Gastrocnemius medialis (tissue), 4 donors: Measurements from ENCODE around the gene MIAT. TPM values are rescaled to one million over a fixed set of nuclear protein-coding genes. Genes with fewer than 3 reads are reported as not detected.
A peak's percentile ranks its signal among the peaks of the same experiment; 100 is the strongest.

Experiments used
- ATAC-seq, 2 donors: fragments of 150-250 bp; one replicate each; pipeline ENCODE4 v1.9.1; 2016
- DNase-seq, 2 donors: peaks; one replicate each; pipeline ENCODE4 v3.0.0-alpha.2; 2019
- H3K27ac ChIP-seq, 4 donors: fragments of 200-600 bp; sonication (generic); 1 replicate in 1 of 4; 2 replicates in 3 of 4; pipeline ENCODE4 v1.5.1; 2016 to 2018; ENCODE audit warnings: mild to moderate bottlenecking in 2 of 4, moderate library complexity in 1 of 4
- H3K27me3 ChIP-seq, 3 donors: fragments of 200-600 bp; sonication (generic) in 2 of 3; 1 replicate in 1 of 3; 2 replicates in 2 of 3; pipeline versions ENCODE4 v1.5.1 to v1.6.0; 2016 to 2019; ENCODE audit warnings: mild to moderate bottlenecking in 1 of 3, moderate library complexity in 1 of 3
- H3K36me3 ChIP-seq, 2 donors: fragments of 200-600 bp; sonication (generic) in 1 of 2; one replicate each; pipeline ENCODE4 v1.5.1; 2017 to 2018
- H3K4me1 ChIP-seq, 2 donors: fragments of 200-600 bp; sonication (generic) in 1 of 2; one replicate each; pipeline ENCODE4 v1.5.1; 2016 to 2017; ENCODE audit warnings: mild to moderate bottlenecking in 2 of 2
- H3K4me3 ChIP-seq, 4 donors: fragments of 200-600 bp; sonication (generic) in 3 of 4; 1 replicate in 1 of 4; 2 replicates in 3 of 4; pipeline ENCODE4 v1.5.1; 2016 to 2019; ENCODE audit warnings: mild to moderate bottlenecking in 2 of 4
- H3K9me3 ChIP-seq, 3 donors: fragments of 200-600 bp; sonication (generic) in 2 of 3; 1 replicate in 1 of 3; 2 replicates in 2 of 3; pipeline ENCODE4 v1.5.1; 2016 to 2019
- POLR2A ChIP-seq, 2 donors: fragments of 450-650 bp; IDR thresholded peaks; one replicate each; pipeline ENCODE4 v1.6.1; 2017; ENCODE audit warnings: antibody characterized with exemption in 2 of 2, mild to moderate bottlenecking in 2 of 2, moderate library complexity in 2 of 2
- in situ Hi-C, 4 donors: fragments of 200-750 bp; cut with MboI; loops; one replicate each; pipeline versions ENCODE4 v1.15.0 to v1.8.0; 2017; ENCODE audit warnings: low sequenced_read_pairs in 4 of 4
- intact Hi-C: fragments of 100-400 bp; cut with DNase I; formaldehyde crosslinking; loops from one replicate; pipeline ENCODE4 v1.15.1; 2023; ENCODE audit warnings: low total_unique reads
- total RNA-seq, 4 donors: library from RNA; depleted of rRNA; stranded (reverse); fragments of >200 nt; gene quantifications; one replicate each; pipeline versions ENCODE4 v1.1.0 to v1.2.3, GENCODE V29; 2016
- TF ChIP-seq, protein P1 (sequence below), 5 experiments: fragments of 450-650 bp in 3 of 5; fragments of 200-600 bp in 2 of 5; sonication (generic) in 2 of 5; IDR thresholded peaks in 4 of 5; conservative IDR thresholded peaks in 1 of 5; 1 replicate in 4 of 5; 2 replicates in 1 of 5; pipeline ENCODE4 v1.5.1; 2016 to 2019; ENCODE audit warnings: antibody characterized with exemption in 5 of 5, mild to moderate bottlenecking in 3 of 5, moderate library complexity in 3 of 5

MIAT gene
- total RNA-seq, 4 donors from 2014 or later: 0.02 to 0.25 (median 0.07) TPM; not detected in 1

DNA sequence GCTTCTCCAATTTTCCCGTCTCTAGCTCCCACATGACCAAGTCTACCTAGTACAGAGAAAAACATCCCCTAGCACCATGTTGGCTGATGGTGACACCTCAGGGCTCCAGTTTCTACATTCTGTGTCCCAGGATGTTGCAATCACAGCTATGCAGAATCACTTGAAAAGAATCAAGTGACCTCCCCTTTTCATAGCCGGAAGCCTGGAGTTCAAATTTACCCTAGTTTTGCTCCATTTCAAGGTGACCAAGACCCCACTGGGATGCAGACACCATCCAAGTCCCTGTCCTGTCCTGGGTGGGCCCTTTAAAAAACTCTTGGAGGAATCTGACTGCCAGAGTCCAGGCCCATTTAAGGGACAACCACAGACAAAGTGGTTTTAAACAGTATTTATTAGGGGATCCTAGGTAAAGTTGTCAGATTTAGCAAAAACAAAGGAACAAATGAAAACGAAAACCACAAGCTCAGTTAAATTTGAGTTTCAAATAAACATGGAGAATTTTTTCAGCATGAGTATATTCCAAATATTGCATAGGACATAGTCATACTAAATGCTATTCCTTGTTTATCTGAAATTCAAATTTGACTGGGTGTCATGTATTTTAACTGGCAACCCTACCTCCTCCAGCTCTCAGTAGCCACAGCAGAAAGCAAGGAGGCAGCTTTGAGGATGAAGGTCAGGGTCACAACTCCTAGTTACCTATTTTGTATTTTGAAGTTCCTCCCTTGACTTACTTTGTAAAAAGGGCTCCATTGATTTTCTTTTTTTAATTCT, 52.4 kb downstream of the MIAT start:
- intact Hi-C loops (no loop called here), in situ Hi-C loops (no loop called here)
- peaks cover 3 to 10% of the 10 kb centered on the region in 2 donors for H3K4me1 ChIP-seq
- no peaks in the 10 kb centered on the region for H3K36me3 ChIP-seq
- H3K27me3 ChIP-seq: no peaks in the 10 kb centered on the region
- ATAC-seq (peak; percentile 50 to 51), DNase-seq (no peak)
- no peak overlapping the region for H3K27ac ChIP-seq
- H3K4me3 ChIP-seq: no peak overlapping the region
- H3K9me3 ChIP-seq: no peaks in the 10 kb centered on the region
- TF ChIP-seq, protein P1, sequence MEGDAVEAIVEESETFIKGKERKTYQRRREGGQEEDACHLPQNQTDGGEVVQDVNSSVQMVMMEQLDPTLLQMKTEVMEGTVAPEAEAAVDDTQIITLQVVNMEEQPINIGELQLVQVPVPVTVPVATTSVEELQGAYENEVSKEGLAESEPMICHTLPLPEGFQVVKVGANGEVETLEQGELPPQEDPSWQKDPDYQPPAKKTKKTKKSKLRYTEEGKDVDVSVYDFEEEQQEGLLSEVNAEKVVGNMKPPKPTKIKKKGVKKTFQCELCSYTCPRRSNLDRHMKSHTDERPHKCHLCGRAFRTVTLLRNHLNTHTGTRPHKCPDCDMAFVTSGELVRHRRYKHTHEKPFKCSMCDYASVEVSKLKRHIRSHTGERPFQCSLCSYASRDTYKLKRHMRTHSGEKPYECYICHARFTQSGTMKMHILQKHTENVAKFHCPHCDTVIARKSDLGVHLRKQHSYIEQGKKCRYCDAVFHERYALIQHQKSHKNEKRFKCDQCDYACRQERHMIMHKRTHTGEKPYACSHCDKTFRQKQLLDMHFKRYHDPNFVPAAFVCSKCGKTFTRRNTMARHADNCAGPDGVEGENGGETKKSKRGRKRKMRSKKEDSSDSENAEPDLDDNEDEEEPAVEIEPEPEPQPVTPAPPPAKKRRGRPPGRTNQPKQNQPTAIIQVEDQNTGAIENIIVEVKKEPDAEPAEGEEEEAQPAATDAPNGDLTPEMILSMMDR (IDR thresholded peaks at IDR 0.05 in 4 of 5, conservative IDR thresholded peaks at IDR 0.05 in 1 of 5): no peak
- TF ChIP-seq POLR2A (IDR thresholded peaks at IDR 0.05): no peak

DNA sequence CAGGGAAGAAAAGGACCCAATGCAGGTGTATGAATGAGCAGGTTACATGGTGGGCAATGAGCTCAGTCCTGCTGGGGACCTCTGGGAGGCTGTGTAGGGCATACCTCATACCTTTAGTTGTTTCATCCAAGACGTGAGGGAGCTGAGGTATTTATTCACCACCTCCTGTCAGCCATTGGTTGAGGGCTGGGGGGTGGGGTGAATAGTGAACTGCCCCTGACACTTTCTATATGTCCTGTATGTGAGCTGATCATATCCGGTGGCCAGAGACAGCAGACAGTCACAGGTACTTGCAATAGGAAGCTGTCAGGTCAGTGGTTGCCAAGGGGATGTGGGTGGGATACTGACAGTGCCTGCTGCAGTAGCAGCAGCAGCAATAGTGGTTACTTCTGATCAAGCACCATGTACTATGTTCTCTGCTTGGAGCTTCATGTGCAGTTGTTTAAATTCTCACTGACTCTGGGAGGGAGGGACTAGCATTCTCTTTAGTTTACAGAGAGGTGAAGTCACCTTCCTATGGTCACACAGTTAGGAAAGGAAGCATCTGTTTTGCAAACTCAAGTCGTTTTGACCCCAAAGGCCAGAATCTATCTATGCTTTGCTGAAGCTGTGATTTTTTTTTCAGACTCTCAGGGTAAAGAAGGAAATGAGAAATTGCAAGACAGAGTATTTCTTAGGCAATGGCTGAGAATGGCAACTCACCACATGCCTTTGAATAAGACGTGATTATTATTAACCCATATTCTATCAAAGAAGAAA, 54.0 kb downstream of the MIAT start:
- ATAC-seq: no peak
- Histone ChIP-seq H3K36me3 (no peaks in the 10 kb centered on the region), H3K9me3 (no peaks in the 10 kb centered on the region), H3K27ac (no peak overlapping the region), H3K4me1 (no peaks in the 10 kb centered on the region), H3K27me3 (no peaks in the 10 kb centered on the region), H3K4me3 (no peak overlapping the region)
- no peak for TF ChIP-seq POLR2A (IDR thresholded peaks at IDR 0.05)
- TF ChIP-seq, protein P1 (IDR thresholded peaks at IDR 0.05 in 4 of 5, conservative IDR thresholded peaks at IDR 0.05 in 1 of 5): no peak
- in situ Hi-C loops: no loop called here
- DNase-seq: peak in 1 of 2 donors; percentile 12
- intact Hi-C loops: no loop called here

DNA sequence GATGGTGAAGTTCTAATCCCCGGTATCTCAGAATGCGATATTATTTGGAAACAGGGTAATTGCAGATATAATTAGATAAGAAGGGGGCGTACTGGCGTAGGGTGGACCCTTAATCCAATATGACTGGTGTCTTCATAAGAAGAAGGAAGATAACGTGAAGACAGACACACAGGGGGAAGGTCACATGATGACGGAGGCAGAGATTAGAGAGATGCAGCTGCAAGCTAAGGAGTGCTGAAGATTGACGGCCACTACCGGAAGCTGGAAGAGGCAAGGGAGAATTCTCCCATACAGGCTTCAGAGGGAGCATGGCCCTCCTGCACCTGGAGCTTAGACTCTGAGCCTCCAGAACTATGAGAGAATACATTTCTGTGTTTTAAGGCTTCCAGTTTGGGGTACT, 54.8 kb downstream of the MIAT start:
- intact Hi-C loops: no loop called here
- DNase-seq (no peak), ATAC-seq (no peak)
- Histone ChIP-seq H3K27me3 (no peaks in the 10 kb centered on the region), H3K4me1 (no peaks in the 10 kb centered on the region), H3K9me3 (no peaks in the 10 kb centered on the region), H3K27ac (no peak overlapping the region), H3K36me3 (no peaks in the 10 kb centered on the region), H3K4me3 (no peak overlapping the region)
- TF ChIP-seq, protein P1 (IDR thresholded peaks at IDR 0.05 in 4 of 5, conservative IDR thresholded peaks at IDR 0.05 in 1 of 5): no peak
- TF ChIP-seq POLR2A (IDR thresholded peaks at IDR 0.05): no peak
- in situ Hi-C loops: no loop called here

DNA sequence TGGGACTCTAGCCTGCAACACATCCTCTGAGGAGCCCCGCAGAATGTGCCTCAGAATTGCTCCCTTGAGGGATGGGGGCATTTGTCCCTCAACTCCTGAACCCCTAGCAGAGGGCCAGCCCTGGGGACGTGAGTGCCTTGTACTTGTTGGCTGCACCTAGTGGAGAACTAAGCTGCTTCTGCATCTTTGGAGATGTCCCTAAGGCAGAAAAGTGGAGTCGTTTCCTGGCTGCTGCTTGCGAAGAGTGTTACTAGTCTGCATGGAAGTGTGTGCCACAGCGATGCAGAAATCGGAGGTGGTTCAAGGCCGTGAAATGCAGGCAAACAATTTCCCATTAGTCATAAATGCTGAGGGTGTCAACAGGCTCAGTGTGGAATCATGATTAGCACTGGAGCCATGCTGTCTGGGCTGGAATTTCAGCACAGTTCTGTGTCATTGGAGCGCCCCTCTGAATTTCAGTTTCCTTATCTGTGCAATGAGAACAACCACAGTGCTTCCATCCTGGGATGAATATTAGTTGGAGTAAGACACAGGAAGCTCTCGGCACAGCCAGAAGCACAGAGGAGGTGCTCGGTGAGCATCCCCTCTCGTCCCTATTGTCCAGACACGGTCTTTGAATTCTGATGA, 56.5 kb downstream of the MIAT start:
- H3K4me1 ChIP-seq: no peaks in the 10 kb centered on the region
- TF ChIP-seq POLR2A (IDR thresholded peaks at IDR 0.05): no peak
- TF ChIP-seq, protein P1 (IDR thresholded peaks at IDR 0.05 in 4 of 5, conservative IDR thresholded peaks at IDR 0.05 in 1 of 5): no peak
- H3K27me3 ChIP-seq: no peaks in the 10 kb centered on the region
- in situ Hi-C loops (no loop called here), intact Hi-C loops (no loop called here)
- DNase-seq (no peak), ATAC-seq (no peak)
- no peaks in the 10 kb centered on the region for H3K9me3 ChIP-seq
- no peak overlapping the region for H3K4me3 ChIP-seq
- no peak overlapping the region for H3K27ac ChIP-seq
- no peaks in the 10 kb centered on the region for H3K36me3 ChIP-seq
